Hepatocyte (in vitro differentiated cells): ENCODE measurements around the gene NCBP3.

Experiments
- CTCF ChIP-seq: fragments of 200-600 bp; sonication (generic); IDR thresholded peaks from 2 replicates; pipeline ENCODE4 v1.5.1; 2016; ENCODE audit warnings: antibody characterized with exemption, mild to moderate bottlenecking; ENCODE audit not compliant: poor library complexity
- EZH2 ChIP-seq: fragments of 200-600 bp; sonication (generic); IDR thresholded peaks from 2 replicates; pipeline ENCODE4 v1.6.1; 2016; ENCODE audit warnings: antibody characterized with exemption, mild to moderate bottlenecking, borderline replicate concordance
- EZH2phosphoT487 ChIP-seq: fragments of 200-600 bp; sonication (generic); IDR thresholded peaks from one replicate; pipeline ENCODE4 v1.6.1; 2018; ENCODE audit warnings: antibody characterized with exemption, mild to moderate bottlenecking, low read depth, moderate library complexity; ENCODE audit not compliant: unreplicated experiment, severe bottlenecking

- TF ChIP-seq CTCF (no peak), EZH2 (no peak), EZH2phosphoT487 (no peak)
Observed at GRCh38 chr17:3835410-3836229, 10.4 kb downstream of the NCBP3 start.
